ENCODE data around the gene PTEN. TPM values are rescaled to one million over a fixed set of nuclear protein-coding genes. Genes with fewer than 3 reads are reported as not detected.

PTEN gene
- total RNA-seq, 1 donor from 2014 or later = 64.9 TPM

DNA sequence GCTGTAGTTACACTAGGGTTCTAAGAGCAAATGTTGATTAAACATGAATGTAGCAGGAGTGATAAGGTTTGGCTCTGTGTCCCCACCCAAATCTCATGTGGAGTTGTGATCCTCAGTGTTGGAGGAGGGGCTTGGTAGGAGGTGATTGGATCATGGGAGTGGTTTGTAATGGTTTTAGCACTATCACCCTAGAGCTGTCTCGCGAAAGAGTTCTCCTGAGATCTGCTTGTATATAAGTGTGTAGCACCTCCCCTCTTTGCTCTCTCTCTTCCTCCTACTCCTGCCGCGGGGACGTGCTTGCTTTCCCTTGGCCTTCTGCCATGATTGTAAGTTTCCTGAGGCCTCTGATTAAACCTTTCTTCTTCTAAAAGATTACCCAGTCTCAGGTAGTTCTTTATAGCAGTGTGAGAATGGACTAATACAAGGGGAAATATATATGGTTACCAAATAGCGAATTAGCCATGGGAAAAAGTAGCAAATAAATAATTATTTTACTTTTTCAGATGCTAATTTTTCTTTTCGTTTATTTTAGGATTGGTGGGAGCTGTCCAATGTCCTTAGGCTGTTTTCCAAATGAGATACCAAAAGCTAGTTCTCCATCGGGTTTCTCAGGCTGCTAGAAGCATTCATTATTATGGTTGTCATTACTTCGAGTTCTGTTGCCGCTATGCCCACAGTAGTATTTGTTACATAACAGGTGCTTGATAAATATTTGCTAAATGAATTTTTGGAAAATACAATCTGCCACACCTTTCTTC lies 58.7 kb downstream of the PTEN start:
- Mint-ChIP-seq H3K4me1 (peaks cover 2% of the 10 kb centered on the region), H3K36me3 (peaks cover 39% of the 10 kb centered on the region), H3K27ac (no peak overlapping the region), H3K27me3 (ENCODE audit: insufficient read depth, low read depth) (no peaks in the 10 kb centered on the region), H3K9me3 (peaks cover 12% of the 10 kb centered on the region), H3K4me3 (no peak overlapping the region)
- Histone ChIP-seq H3K4me3 (no peak overlapping the region), H3K4me1 (no peaks in the 10 kb centered on the region), H2AFZ (replicated peaks) (no peak overlapping the region), H3K9me3 (ENCODE audit: low read depth) (no peaks in the 10 kb centered on the region), H3K27ac (no peak overlapping the region), H3K36me3 (no peaks in the 10 kb centered on the region), H3K4me2 (no peak overlapping the region), H3K79me2 (ENCODE audit: low read depth) (peaks cover 99% of the 10 kb centered on the region), H4K20me1 (ENCODE audit: low read depth) (peaks cover 50% of the 10 kb centered on the region), H3F3A (ENCODE audit: low read depth) (no peaks in the 10 kb centered on the region), H3K27me3 (no peaks in the 10 kb centered on the region), H3K9ac (no peak overlapping the region)
- no peak for DNase-seq (ENCODE audit: low spot score)
- no peak for TF ChIP-seq EZH2phosphoT487 (IDR thresholded peaks at IDR 0.05)
- TF ChIP-seq, protein P1, sequence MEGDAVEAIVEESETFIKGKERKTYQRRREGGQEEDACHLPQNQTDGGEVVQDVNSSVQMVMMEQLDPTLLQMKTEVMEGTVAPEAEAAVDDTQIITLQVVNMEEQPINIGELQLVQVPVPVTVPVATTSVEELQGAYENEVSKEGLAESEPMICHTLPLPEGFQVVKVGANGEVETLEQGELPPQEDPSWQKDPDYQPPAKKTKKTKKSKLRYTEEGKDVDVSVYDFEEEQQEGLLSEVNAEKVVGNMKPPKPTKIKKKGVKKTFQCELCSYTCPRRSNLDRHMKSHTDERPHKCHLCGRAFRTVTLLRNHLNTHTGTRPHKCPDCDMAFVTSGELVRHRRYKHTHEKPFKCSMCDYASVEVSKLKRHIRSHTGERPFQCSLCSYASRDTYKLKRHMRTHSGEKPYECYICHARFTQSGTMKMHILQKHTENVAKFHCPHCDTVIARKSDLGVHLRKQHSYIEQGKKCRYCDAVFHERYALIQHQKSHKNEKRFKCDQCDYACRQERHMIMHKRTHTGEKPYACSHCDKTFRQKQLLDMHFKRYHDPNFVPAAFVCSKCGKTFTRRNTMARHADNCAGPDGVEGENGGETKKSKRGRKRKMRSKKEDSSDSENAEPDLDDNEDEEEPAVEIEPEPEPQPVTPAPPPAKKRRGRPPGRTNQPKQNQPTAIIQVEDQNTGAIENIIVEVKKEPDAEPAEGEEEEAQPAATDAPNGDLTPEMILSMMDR (IDR thresholded peaks at IDR 0.05) = no peak
- no peak for TF ChIP-seq EZH2 (IDR thresholded peaks at IDR 0.05)

DNA sequence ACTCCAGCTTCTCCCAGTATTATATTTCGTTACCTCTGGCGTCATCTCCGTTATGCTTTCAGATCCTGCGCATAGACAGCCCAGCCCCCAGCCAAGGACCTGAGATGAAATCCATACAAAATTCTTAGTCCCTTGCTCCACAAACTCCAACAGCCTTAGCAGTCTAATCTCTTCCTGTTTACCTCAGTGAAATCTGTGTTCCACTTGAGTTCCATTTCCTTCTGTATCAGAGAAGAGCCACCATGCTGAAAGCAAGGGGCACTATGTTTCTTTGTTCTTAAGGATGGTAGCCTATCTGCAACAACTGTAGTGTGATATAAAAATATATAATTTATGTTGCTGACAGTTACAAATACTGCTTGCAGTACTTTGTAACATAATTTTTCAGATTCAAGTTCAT lies 59.8 kb downstream of the PTEN start:
- H4K20me1 ChIP-seq (ENCODE audit: low read depth) = peaks cover 43% of the 10 kb centered on the region
- no peak overlapping the region for H3K27ac Mint-ChIP-seq
- no peak overlapping the region for H3K4me3 ChIP-seq
- no peaks in the 10 kb centered on the region for H3K4me1 ChIP-seq
- H3K36me3 ChIP-seq = no peaks in the 10 kb centered on the region
- H3K27me3 Mint-ChIP-seq (ENCODE audit: insufficient read depth, low read depth) = no peaks in the 10 kb centered on the region
- no peaks in the 10 kb centered on the region for H3K9me3 ChIP-seq (ENCODE audit: low read depth)
- peaks cover 2% of the 10 kb centered on the region for H3K4me1 Mint-ChIP-seq
- DNase-seq (ENCODE audit: low spot score) = no peak
- no peak overlapping the region for H2AFZ ChIP-seq (replicated peaks)
- H3K9ac ChIP-seq = no peak overlapping the region
- no peaks in the 10 kb centered on the region for H3K27me3 ChIP-seq
- TF ChIP-seq EZH2 (IDR thresholded peaks at IDR 0.05) (no peak), EZH2phosphoT487 (IDR thresholded peaks at IDR 0.05) (no peak)
- TF ChIP-seq, protein P1 (IDR thresholded peaks at IDR 0.05) = no peak
- H3K79me2 ChIP-seq (ENCODE audit: low read depth) = peaks cover 94% of the 10 kb centered on the region
- H3K4me3 Mint-ChIP-seq = no peak overlapping the region
- no peak overlapping the region for H3K4me2 ChIP-seq
- peaks cover 39% of the 10 kb centered on the region for H3K36me3 Mint-ChIP-seq
- no peaks in the 10 kb centered on the region for H3F3A ChIP-seq (ENCODE audit: low read depth)
- H3K9me3 Mint-ChIP-seq = peaks cover 12% of the 10 kb centered on the region
- no peak overlapping the region for H3K27ac ChIP-seq

DNA sequence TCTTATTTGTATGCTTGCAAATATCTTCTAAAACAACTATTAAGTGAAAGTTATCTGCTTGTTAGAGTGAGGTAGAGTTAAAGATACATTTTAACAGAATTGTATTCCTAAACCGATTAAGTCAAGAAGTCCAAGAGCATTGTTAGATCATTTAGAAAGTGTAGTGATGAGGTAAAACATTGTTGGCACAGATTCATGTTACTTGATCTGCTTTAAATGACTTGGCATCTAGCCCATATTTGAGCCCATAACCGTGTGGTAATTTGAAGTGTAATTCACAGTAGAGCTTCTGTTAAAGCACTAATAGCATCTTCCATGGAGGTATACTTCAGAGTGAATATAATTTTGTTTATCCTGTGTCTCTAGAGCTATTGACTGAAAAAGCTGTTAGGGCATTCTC lies 62.1 kb downstream of the PTEN start:
- H3K36me3 Mint-ChIP-seq = peaks cover 37% of the 10 kb centered on the region
- H3K4me2 ChIP-seq = no peak overlapping the region
- TF ChIP-seq EZH2 (IDR thresholded peaks at IDR 0.05) = no peak
- TF ChIP-seq, protein P1 (IDR thresholded peaks at IDR 0.05) = no peak

More for the DNA sequence above, 62.1 kb downstream of the PTEN start:
- Histone ChIP-seq H3K27me3 (no peaks in the 10 kb centered on the region), H3K36me3 (no peaks in the 10 kb centered on the region), H3K79me2 (ENCODE audit: low read depth) (peaks cover 94% of the 10 kb centered on the region), H3K9ac (no peak overlapping the region), H3K4me3 (no peak overlapping the region), H4K20me1 (ENCODE audit: low read depth) (peaks cover 36% of the 10 kb centered on the region), H3F3A (ENCODE audit: low read depth) (no peaks in the 10 kb centered on the region), H3K9me3 (ENCODE audit: low read depth) (no peaks in the 10 kb centered on the region), H3K4me1 (no peaks in the 10 kb centered on the region), H3K27ac (no peak overlapping the region), H2AFZ (replicated peaks) (no peak overlapping the region)
- no peak for DNase-seq (ENCODE audit: low spot score)
- H3K9me3 Mint-ChIP-seq = peaks cover 11% of the 10 kb centered on the region
- H3K27me3 Mint-ChIP-seq (ENCODE audit: insufficient read depth, low read depth) = no peaks in the 10 kb centered on the region
- no peak overlapping the region for H3K4me3 Mint-ChIP-seq
- no peak overlapping the region for H3K27ac Mint-ChIP-seq
- peaks cover 2% of the 10 kb centered on the region for H3K4me1 Mint-ChIP-seq
